WERI-Rb-1 (cell line): Measurements from ENCODE around the gene INTS7.

Experiments
- DNase-seq: peaks from one replicate; pipeline ENCODE4 v3.0.0-alpha.2; 2020
- H3K27ac ChIP-seq: fragments of 250-450 bp; sonication (Bioruptor Pico); 2 replicates; pipeline ENCODE4 v1.5.1; 2020; ENCODE audit warnings: mild to moderate bottlenecking, moderate library complexity
- H3K27me3 ChIP-seq: fragments of 250-450 bp; sonication (Bioruptor Pico); 2 replicates; pipeline ENCODE4 v1.5.1; 2021; ENCODE audit warnings: mild to moderate bottlenecking, low read depth, moderate library complexity; ENCODE audit not compliant: insufficient read depth, severe bottlenecking
- H3K36me3 ChIP-seq: fragments of 250-450 bp; sonication (Bioruptor Pico); 2 replicates; pipeline ENCODE4 v1.5.1; 2020; ENCODE audit warnings: mild to moderate bottlenecking, moderate library complexity
- H3K4me3 ChIP-seq: 2 replicates; pipeline ENCODE4 v1.5.1; 2011; ENCODE audit warnings: low read depth, mild to moderate bottlenecking, control low read depth, low read length
- H3K9me3 ChIP-seq: fragments of 250-450 bp; sonication (Bioruptor Pico); 2 replicates; pipeline ENCODE4 v1.5.1; 2021; ENCODE audit warnings: mild to moderate bottlenecking, moderate library complexity; ENCODE audit not compliant: severe bottlenecking
- CTCF ChIP-seq: IDR thresholded peaks from 2 replicates; pipeline ENCODE4 v1.5.1; 2011; ENCODE audit warnings: low read depth, mild to moderate bottlenecking, control low read depth, inconsistent platforms, low read length

The INTS7 gene

GRCh38 chr1:211891708-211892107 lies 143.6 kb downstream of the INTS7 start:
- no peaks in the 10 kb centered on the region for H3K27me3 ChIP-seq
- peaks cover 4% of the 10 kb centered on the region for H3K9me3 ChIP-seq
- no peak for DNase-seq
- H3K27ac ChIP-seq, result no peak overlapping the region
- no peak overlapping the region for H3K4me3 ChIP-seq
- TF ChIP-seq CTCF, result no peak
- H3K36me3 ChIP-seq, result no peaks in the 10 kb centered on the region
